HG03520 (cell line): ENCODE measurements around the gene ADAM19.

Experiments
- ATAC-seq: cut with Tn5 transposase; IDR thresholded peaks from one replicate; pipeline ENCODE4 v1.9.1; 2021; ENCODE audit warnings: mild to moderate bottlenecking, moderate library complexity; ENCODE audit not compliant: unreplicated experiment

ADAM19 gene

GRCh38 chr5:157596487-157596886 is 20.9 kb upstream of the ADAM19 start:
- peak; percentile 90 for ATAC-seq

GRCh38 chr5:157594675-157595459 is 19.3 kb upstream of the ADAM19 start:
- ATAC-seq: no peak

GRCh38 chr5:157594257-157594656 is 18.7 kb upstream of the ADAM19 start:
- ATAC-seq: no peak

- no peak for ATAC-seq
These were observed 17.6 kb upstream of the ADAM19 start for GRCh38 chr5:157593052-157593757.

- ATAC-seq: no peak
These were observed 17.0 kb upstream of the ADAM19 start for GRCh38 chr5:157592594-157592993.

GRCh38 chr5:157590478-157590877 is 14.9 kb upstream of the ADAM19 start:
- no peak for ATAC-seq

GRCh38 chr5:157584628-157585027 is 9.1 kb upstream of the ADAM19 start:
- ATAC-seq: no peak

- ATAC-seq: no peak
These were observed 7.4 kb upstream of the ADAM19 start for GRCh38 chr5:157582731-157583620.

- ATAC-seq: no peak
These were observed 6.3 kb upstream of the ADAM19 start for GRCh38 chr5:157581901-157582300.

GRCh38 chr5:157578079-157578780 is 2.7 kb upstream of the ADAM19 start:
- no peak for ATAC-seq

- ATAC-seq: no peak
These were observed 1.1 kb upstream of the ADAM19 start for GRCh38 chr5:157576678-157577077.

GRCh38 chr5:157574456-157575380 is 857 bp downstream of the ADAM19 start:
- ATAC-seq: peak; percentile 2

- ATAC-seq: peak; percentile 86
These were observed 4.2 kb downstream of the ADAM19 start for GRCh38 chr5:157571357-157571827.

GRCh38 chr5:157570531-157571200 is 4.9 kb downstream of the ADAM19 start:
- no peak for ATAC-seq

GRCh38 chr5:157568720-157569119 is 6.9 kb downstream of the ADAM19 start:
- no peak for ATAC-seq

- ATAC-seq: no peak
These were observed 7.4 kb downstream of the ADAM19 start for GRCh38 chr5:157568222-157568621.

- ATAC-seq: no peak
These were observed 8.6 kb downstream of the ADAM19 start for GRCh38 chr5:157566902-157567489.

- ATAC-seq: no peak
These were observed 11.5 kb downstream of the ADAM19 start for GRCh38 chr5:157563929-157564716.
